HUES6 (cell line): Measurements from ENCODE around the gene STXBP1.

Experiments
- H3K27ac ChIP-seq: 2 replicates; pipeline ENCODE4 v1.7.0; 2013; ENCODE audit warnings: low read depth, mild to moderate bottlenecking, low read length, inconsistent platforms
- H3K27me3 ChIP-seq: 2 replicates; pipeline ENCODE4 v1.6.1; 2013; ENCODE audit warnings: low read length; ENCODE audit not compliant: control insufficient read depth, insufficient read depth
- H3K36me3 ChIP-seq: 2 replicates; pipeline ENCODE4 v1.6.1; 2013; ENCODE audit warnings: low read length; ENCODE audit not compliant: control insufficient read depth, insufficient read depth
- H3K4me1 ChIP-seq: 2 replicates; pipeline ENCODE4 v1.6.1; 2013; ENCODE audit warnings: low read length; ENCODE audit not compliant: control insufficient read depth, insufficient read depth
- H3K4me3 ChIP-seq: 2 replicates; pipeline ENCODE4 v1.5.1; 2013; ENCODE audit warnings: low read depth, low read length
- H3K9ac ChIP-seq: one replicate; pipeline ENCODE4 v1.6.1; 2013; ENCODE audit warnings: mild to moderate bottlenecking, low read length
- H3K9me3 ChIP-seq: 2 replicates; pipeline ENCODE4 v1.6.1; 2013; ENCODE audit warnings: low read depth, low read length; ENCODE audit not compliant: control insufficient read depth, insufficient read depth

Gene STXBP1

DNA sequence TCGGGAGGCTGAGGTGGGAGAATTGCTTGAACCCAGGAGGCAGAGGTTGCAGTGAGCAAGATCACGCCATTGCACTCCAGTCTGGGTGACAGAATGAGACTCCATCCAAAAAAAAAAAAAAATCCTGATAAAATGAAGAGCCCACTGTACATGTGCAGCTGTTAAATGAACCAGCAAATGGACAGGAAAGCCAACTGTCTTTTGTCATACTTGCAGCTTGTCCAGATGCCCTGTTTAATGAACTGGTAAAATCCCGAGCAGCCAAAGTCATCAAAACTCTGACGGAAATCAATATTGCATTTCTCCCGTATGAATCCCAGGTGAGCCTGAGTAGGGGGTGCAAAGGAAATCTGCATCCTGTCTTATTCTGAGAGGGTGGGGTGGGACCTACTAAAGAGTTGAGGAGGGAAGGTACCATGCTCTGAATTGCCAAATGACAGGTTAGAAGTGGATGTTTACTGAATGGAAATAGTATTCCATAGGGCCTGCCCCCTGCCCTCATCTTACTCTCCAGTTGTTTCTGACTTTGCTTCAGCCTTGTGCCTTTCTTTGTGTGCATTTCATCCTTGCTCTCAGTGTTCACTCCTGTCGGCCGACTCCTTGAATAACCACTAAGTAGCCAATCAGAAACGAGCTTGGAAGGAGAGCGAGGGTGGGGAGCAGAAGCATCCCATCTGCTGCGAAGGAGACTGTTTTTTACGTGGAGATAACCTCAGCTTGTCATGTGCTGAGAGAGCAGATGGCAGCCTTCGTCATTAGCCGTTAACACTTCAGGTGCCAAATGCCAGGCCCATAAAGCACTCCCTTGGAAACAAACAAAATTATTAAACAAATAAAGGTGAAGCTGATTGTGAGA lies 49.0 kb downstream of the STXBP1 start:
- Histone ChIP-seq H3K27ac (no peak overlapping the region), H3K9ac (no peak overlapping the region)

DNA sequence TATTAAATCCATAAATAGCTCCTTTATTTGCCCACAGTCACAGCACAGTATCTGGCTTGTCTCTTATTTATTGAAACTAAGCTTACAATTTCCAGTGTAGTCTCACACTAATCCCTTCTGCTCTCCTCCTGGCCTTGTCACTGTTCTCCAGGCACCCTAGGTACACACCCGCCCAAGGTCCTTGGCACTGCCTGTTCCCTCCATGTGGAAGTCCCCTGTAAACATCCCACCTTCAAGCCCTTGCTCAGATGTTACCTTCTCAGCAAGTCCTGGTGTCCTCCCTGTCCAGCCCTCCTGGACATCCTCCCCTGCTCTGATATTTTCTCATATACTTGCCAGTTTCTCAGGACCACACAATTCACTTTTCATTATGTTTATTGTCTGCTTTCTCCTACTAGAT lies 50.5 kb downstream of the STXBP1 start:
- Histone ChIP-seq H3K4me1 (no peaks in the 10 kb centered on the region), H3K9me3 (no peaks in the 10 kb centered on the region), H3K9ac (no peak overlapping the region), H3K36me3 (peaks cover 51% of the 10 kb centered on the region), H3K27ac (no peak overlapping the region), H3K4me3 (no peak overlapping the region), H3K27me3 (no peaks in the 10 kb centered on the region)

More for the DNA sequence above, 49.0 kb downstream of the STXBP1 start:
- no peaks in the 10 kb centered on the region for H3K4me1 ChIP-seq
- H3K27me3 ChIP-seq: no peaks in the 10 kb centered on the region
- no peaks in the 10 kb centered on the region for H3K9me3 ChIP-seq
- H3K4me3 ChIP-seq: no peak overlapping the region
- H3K36me3 ChIP-seq: peaks cover 51% of the 10 kb centered on the region

DNA sequence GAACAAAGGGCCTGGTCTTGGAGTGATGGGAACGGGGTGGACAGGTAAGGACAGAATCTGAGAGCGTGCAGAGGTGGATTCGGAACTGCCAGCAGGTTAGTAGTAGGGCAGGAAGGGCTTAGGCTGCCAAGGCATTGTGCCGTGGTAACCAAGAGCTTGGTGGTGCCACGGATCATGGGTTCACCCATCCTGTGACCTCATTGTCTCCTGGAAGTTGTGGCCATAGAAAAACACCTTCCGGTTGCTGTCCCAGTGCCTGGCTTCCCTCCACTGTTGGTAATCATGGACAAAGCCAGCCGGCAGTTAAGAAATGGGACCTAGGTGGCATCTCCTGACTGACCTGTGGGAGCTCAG lies 52.2 kb downstream of the STXBP1 start:
- Histone ChIP-seq H3K27ac (no peak overlapping the region), H3K36me3 (peaks cover 57% of the 10 kb centered on the region), H3K4me1 (no peaks in the 10 kb centered on the region), H3K27me3 (no peaks in the 10 kb centered on the region), H3K4me3 (no peak overlapping the region), H3K9me3 (no peaks in the 10 kb centered on the region), H3K9ac (no peak overlapping the region)

DNA sequence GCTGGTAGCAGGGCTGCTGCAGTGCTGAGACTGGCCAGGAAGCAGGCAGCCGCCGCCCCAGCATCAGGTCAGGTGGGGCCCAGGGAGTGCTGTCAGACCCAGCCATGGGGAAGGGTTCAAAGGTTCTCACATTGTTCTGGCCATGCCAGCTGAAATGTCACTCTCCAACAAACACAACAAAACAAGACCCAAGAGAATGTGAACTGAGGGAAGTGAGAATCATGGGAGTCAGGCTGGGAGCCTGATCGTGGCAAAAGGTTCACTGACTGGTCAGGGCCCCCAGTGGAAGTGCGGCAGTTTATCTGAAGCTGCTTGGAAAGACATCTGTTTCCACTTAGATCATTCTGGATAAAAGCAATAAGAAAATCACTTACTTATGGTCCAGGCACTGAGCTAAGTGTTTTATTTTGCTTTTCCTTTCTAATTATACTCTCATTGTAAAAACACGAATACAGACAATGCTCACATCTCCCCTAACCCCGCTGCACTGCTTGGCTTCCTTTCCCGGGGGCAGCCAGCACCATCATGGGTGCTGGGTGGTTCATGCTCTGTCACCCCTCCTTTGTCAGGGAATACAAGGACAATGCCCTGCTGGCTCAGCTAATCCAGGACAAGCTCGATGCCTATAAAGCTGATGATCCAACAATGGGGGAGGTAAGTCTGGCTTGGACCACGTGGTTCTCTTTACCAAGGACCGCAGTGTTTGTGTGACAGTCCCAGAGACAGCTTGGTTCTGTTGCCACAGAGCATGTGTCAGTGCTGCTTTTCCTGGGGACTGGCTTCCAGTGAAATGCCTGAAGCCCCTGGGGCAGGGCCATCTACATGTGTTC lies 52.8 kb downstream of the STXBP1 start:
- Histone ChIP-seq H3K27me3 (no peaks in the 10 kb centered on the region), H3K27ac (no peak overlapping the region), H3K36me3 (peaks cover 56% of the 10 kb centered on the region), H3K4me1 (no peaks in the 10 kb centered on the region), H3K4me3 (no peak overlapping the region), H3K9ac (no peak overlapping the region), H3K9me3 (no peaks in the 10 kb centered on the region)

DNA sequence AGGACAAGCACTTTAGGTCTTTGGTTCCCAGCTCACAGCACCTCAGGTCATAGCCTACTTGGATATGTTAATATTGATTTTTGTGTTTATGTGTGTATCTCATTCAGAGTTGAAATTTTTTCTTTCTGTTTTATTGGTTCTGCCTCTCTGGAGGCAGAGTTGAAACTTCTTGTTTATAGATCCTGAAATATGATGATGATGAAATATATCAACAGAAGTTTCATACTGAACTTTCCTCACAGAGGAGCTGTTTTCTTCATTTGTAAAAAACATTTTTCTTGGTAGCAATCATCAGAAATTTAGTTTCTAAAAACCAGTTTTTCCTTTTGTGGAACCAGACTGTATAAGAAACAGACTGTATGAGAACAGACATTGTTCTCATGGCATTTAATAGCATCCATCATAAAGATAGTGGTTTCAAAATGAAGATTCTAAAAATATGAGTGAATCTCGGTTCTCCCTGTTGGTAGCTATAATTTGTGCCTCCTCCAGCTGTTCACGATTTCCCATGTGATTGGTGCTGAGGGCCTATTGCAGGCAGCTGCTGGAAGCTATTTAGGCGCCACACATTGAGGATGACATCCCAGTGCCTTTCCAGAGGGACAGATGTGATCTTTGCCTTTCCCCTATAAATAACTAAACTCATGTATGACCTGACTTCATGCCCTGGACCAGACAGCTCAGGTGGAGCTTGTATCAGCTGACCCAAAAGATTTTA lies 55.2 kb downstream of the STXBP1 start:
- H3K4me3 ChIP-seq: no peak overlapping the region
- H3K9ac ChIP-seq: no peak overlapping the region
- H3K36me3 ChIP-seq: peaks cover 60% of the 10 kb centered on the region
- no peaks in the 10 kb centered on the region for H3K27me3 ChIP-seq
- H3K4me1 ChIP-seq: no peaks in the 10 kb centered on the region
- H3K9me3 ChIP-seq: no peaks in the 10 kb centered on the region
- H3K27ac ChIP-seq: no peak overlapping the region

DNA sequence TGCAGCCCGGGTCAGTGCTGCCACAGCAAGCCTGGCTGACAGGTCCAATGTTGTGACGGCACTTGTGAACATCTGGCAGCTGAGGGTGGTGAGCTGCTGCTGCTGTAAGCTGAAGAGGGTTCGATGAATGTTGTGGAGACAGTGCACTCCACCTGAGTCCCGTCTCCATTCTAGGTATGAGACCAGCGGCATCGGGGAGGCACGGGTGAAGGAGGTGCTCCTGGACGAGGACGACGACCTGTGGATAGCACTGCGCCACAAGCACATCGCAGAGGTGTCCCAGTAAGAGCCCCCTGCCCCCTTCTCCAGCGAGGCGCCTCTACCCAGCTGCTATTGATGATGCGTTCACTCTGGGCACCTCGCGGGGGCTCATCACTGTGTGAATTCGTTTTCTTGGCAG lies 55.8 kb downstream of the STXBP1 start:
- H3K36me3 ChIP-seq: peaks cover 60% of the 10 kb centered on the region
- no peak overlapping the region for H3K4me3 ChIP-seq
- no peaks in the 10 kb centered on the region for H3K9me3 ChIP-seq
- no peaks in the 10 kb centered on the region for H3K4me1 ChIP-seq
- no peak overlapping the region for H3K27ac ChIP-seq
- no peaks in the 10 kb centered on the region for H3K27me3 ChIP-seq
- H3K9ac ChIP-seq: no peak overlapping the region

- H3K36me3 ChIP-seq: peaks cover 52% of the 10 kb centered on the region
These were observed 61.2 kb downstream of the STXBP1 start for GRCh38 chr9:127673234-127673633.

GRCh38 chr9:127676638-127677037 lies 64.6 kb downstream of the STXBP1 start:
- Histone ChIP-seq H3K9ac (no peak overlapping the region), H3K4me3 (no peak overlapping the region), H3K4me1 (no peaks in the 10 kb centered on the region), H3K9me3 (no peaks in the 10 kb centered on the region), H3K27me3 (no peaks in the 10 kb centered on the region), H3K27ac (no peak overlapping the region), H3K36me3 (peaks cover 63% of the 10 kb centered on the region)

More at GRCh38 chr9:127673234-127673633, 61.2 kb downstream of the STXBP1 start:
- H3K27ac ChIP-seq: no peak overlapping the region
- H3K4me3 ChIP-seq: no peak overlapping the region
- no peaks in the 10 kb centered on the region for H3K9me3 ChIP-seq
- H3K9ac ChIP-seq: no peak overlapping the region
- no peaks in the 10 kb centered on the region for H3K27me3 ChIP-seq
- no peaks in the 10 kb centered on the region for H3K4me1 ChIP-seq

DNA sequence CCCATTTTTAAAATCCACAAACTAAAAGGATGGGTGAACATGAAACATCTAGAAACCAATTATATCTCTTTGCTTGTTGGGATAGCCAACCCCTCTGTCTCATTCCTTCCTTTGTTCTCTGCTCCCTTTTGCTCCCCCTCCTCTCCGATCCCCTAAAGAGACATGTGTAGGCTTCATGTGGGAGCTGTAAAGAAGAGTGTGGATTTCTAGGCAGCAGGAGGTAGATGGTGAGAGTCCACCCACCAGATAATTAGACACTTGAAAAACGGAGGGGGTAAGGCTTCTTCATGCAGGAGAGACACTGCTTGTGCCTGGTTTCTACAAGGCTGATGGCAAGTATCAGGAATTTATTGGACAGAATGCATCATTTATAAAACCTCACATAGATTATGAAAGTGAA lies 67.4 kb downstream of the STXBP1 start:
- Histone ChIP-seq H3K9ac (no peak overlapping the region), H3K36me3 (peaks cover 65% of the 10 kb centered on the region), H3K27ac (no peak overlapping the region), H3K4me3 (no peak overlapping the region), H3K4me1 (no peaks in the 10 kb centered on the region), H3K27me3 (no peaks in the 10 kb centered on the region), H3K9me3 (no peaks in the 10 kb centered on the region)

DNA sequence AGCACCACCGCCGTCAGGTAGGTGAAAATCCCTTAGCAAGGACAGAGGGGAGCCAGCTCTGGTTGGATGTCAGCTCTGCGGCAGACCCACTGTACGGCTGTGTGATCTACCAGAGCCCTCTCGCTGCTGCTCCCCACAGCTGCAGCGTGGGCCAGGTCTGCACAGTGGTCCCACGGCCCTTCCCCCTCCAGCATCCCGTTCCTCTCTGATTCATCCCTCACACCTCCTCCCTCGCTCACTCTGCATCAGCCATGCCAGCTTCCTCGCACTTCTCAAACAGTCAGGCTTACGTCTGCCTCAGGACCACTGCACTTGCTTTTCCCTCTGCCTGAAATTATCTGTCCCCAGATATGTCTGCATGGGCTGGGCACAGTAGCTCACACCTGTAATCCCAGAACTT lies 68.1 kb downstream of the STXBP1 start:
- H3K9ac ChIP-seq: no peak overlapping the region
- H3K27ac ChIP-seq: no peak overlapping the region
- H3K27me3 ChIP-seq: no peaks in the 10 kb centered on the region
- H3K9me3 ChIP-seq: no peaks in the 10 kb centered on the region
- no peak overlapping the region for H3K4me3 ChIP-seq
- peaks cover 64% of the 10 kb centered on the region for H3K36me3 ChIP-seq
- H3K4me1 ChIP-seq: no peaks in the 10 kb centered on the region

DNA sequence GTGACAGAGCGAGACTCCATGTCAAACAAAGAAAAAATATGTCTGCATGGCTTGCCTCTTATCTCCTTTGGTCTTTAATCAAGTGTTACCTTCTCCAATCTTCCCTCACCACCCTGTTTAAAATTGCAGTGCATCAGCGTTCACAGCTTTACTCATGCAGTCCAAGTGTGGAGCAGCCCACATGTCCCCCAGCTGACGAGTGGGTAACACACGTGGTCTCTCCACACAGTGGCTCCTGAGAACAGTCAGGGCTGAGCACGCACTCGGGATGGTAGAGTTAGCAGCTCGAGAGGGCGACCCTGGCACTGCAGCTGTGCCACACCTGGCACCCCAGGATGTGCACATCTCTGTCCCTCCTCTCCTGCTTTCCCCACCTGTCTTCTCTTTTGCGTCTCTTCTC lies 68.8 kb downstream of the STXBP1 start:
- Histone ChIP-seq H3K4me3 (no peak overlapping the region), H3K9ac (no peak overlapping the region), H3K4me1 (no peaks in the 10 kb centered on the region), H3K36me3 (peaks cover 58% of the 10 kb centered on the region), H3K27me3 (no peaks in the 10 kb centered on the region), H3K9me3 (no peaks in the 10 kb centered on the region), H3K27ac (no peak overlapping the region)
